GM21423 (cell line): ENCODE measurements around the gene MIA2.
A peak's percentile ranks its signal among the peaks of the same experiment; 100 is the strongest.

Source experiments
- ATAC-seq: cut with Tn5 transposase; IDR thresholded peaks from one replicate; pipeline ENCODE4 v1.9.1; 2021; ENCODE audit warnings: mild to moderate bottlenecking, moderate library complexity; ENCODE audit not compliant: unreplicated experiment

The MIA2 gene

GRCh38 chr14:39432179-39432618, 198.5 kb downstream of the MIA2 start, which contains the start of gene FBXO33:
Gene FBXO33 (minus strand): TSS chr14:39432433. CDS start chr14:39432162, 271 bp downstream.
- peak; percentile 77 for ATAC-seq

DNA sequence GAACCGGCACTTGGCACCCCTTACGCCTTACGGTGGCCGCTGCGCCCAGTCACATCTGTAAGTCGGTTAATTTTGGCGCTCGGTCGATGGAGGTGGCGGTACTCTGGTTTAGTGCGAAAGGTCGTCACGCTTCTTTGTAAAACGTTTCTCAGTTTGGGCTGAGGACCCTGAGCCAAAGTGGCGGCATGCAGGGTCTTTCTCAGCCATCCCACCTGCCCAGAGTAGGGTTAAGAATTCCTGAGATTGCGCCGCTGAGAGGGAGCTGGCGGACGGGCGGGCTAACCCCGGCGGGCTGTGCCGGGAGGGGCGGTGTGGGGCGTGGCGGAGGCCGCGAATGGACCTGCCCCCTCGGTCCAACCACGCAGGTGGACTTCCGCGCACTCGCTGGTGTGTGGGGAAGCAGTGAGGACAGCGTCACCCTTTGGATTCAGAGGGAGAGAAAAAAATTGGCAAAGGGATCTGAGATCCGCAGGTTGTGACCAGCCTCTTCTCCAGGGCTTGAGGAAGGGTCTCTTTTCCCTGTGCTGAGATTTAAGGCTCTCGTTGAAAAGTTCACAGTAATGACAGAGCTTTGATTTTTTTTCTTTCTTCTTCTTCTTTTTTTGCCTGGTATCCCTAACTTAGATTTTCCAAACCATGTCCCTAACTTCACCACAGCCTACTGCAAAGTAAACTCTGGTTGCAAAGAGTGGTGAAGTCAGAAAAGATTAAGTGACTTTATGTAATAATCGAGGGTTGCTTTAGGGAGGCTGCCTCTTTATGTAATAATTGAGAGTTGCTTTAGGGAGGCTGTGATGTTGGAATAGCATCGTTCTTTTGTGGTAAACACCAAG, 199.1 kb downstream of the MIA2 start:
- peak; percentile 66 for ATAC-seq

- no peak for ATAC-seq
Measured at GRCh38 chr14:39433452-39433813, 199.7 kb downstream of the MIA2 start.

DNA sequence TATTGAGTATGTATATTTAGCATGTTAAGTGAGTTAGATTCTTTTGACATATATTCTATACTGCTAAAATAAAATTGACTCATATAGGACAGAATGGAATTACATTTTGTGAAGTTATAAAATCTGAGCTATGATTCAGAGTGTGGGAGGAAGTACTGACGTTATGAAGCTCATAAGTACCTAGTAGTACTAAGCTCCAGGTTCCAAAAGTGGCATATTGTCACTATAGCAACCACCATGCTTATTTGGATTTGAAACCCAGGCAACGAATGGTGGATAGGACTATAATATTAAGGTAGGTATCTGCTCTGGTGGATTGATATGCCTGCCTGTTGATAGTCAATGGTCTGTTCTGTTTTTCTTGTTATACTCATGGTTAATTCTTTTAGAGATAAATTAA, 200.7 kb downstream of the MIA2 start:
- ATAC-seq, result no peak

DNA sequence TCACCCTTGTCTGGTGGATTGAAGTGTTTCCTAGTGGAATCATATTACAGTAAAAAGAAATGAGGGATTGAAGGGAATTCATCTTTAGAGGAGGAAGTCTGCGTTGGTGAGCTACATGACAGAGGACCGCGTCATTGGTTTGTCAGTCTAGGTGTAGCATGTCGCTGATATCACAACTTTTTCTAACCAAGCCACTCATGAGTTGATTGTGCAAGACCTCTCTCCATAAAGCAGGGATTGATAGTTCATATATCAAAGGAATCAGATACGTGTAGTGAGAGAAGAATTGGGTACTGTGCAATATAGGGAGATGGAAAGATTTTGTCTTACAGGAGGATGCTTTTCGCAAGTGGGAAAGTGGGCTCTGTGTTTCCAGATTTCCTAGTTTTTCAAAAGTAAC, 201.5 kb downstream of the MIA2 start:
- ATAC-seq, result no peak
